Neural cell (in vitro differentiated cells): Measurements from ENCODE around the gene TMEM201. TPM values are rescaled to one million over a fixed set of nuclear protein-coding genes. Genes with fewer than 3 reads are reported as not detected.
A peak's percentile ranks its signal among the peaks of the same experiment; 100 is the strongest.

Source experiments
- H2AFZ ChIP-seq: fragments of 200-600, 300-800 bp; sonication (generic), shearing (Covaris generic); 2 replicates; pipeline ENCODE4 v1.6.0; 2014; ENCODE audit warnings: low read depth, mild to moderate bottlenecking, antibody characterized with exemption, low read length, moderate library complexity
- H3F3A ChIP-seq: fragments of 200-600 bp; shearing (Covaris generic); 2 replicates; pipeline ENCODE4 v1.6.1; 2016; ENCODE audit warnings: mild to moderate bottlenecking, moderate library complexity, mixed read lengths, antibody characterized with exemption, low read length; ENCODE audit not compliant: insufficient read depth, poor library complexity, severe bottlenecking
- H3K27ac ChIP-seq: fragments of 200-600, 300-800 bp; sonication (generic), shearing (Covaris generic); 2 replicates; pipeline ENCODE4 v1.5.1; 2014; ENCODE audit warnings: mild to moderate bottlenecking, low read length, moderate library complexity
- H3K27me3 ChIP-seq: fragments of 300-800, 200-600 bp; sonication (generic), shearing (Covaris generic); 2 replicates; pipeline ENCODE4 v1.6.0; 2014; ENCODE audit warnings: mild to moderate bottlenecking, low read depth, low read length, moderate library complexity; ENCODE audit not compliant: insufficient read depth
- H3K36me3 ChIP-seq: fragments of 300-800, 200-600 bp; sonication (generic), shearing (Covaris generic); 2 replicates; pipeline ENCODE4 v1.5.1; 2014; ENCODE audit warnings: mild to moderate bottlenecking, antibody characterized with exemption, low read length, moderate library complexity; ENCODE audit not compliant: insufficient read depth
- H3K4me2 ChIP-seq: fragments of 300-800, 200-600 bp; sonication (generic), shearing (Covaris generic); 2 replicates; pipeline ENCODE4 v1.6.0; 2014; ENCODE audit warnings: mild to moderate bottlenecking, low read length
- H3K4me3 ChIP-seq: fragments of 300-800, 200-600 bp; sonication (generic), shearing (Covaris generic); 2 replicates; pipeline ENCODE4 v1.5.1; 2014; ENCODE audit warnings: mild to moderate bottlenecking, low read length, moderate library complexity
- H3K79me2 ChIP-seq: fragments of 200-600 bp; shearing (Covaris generic); replicated peaks from 2 replicates; pipeline ENCODE4 v1.6.0; 2014; ENCODE audit warnings: mild to moderate bottlenecking, low read length, moderate library complexity; ENCODE audit not compliant: insufficient read depth
- H3K9ac ChIP-seq: fragments of 300-800, 200-600 bp; sonication (generic), shearing (Covaris generic); 2 replicates; pipeline ENCODE4 v1.6.1; 2016; ENCODE audit warnings: mild to moderate bottlenecking, low read length, mixed read lengths
- H3K9me2 ChIP-seq: fragments of 200-600 bp; shearing (Covaris generic); 2 replicates; pipeline ENCODE4 v1.6.1; 2016; ENCODE audit warnings: mild to moderate bottlenecking, low read length, mixed read lengths; ENCODE audit not compliant: insufficient read depth
- H3K9me3 ChIP-seq: fragments of 200-600, 300-800 bp; sonication (generic), shearing (Covaris generic); 2 replicates; pipeline ENCODE4 v1.6.1; 2016; ENCODE audit warnings: mild to moderate bottlenecking, mixed run types, low read length, moderate library complexity, mixed read lengths
- H4K20me1 ChIP-seq: fragments of 200-600 bp; shearing (Covaris generic); 2 replicates; pipeline ENCODE4 v1.6.1; 2016; ENCODE audit warnings: mild to moderate bottlenecking, mixed run types; ENCODE audit not compliant: insufficient read depth
- EP300 ChIP-seq: fragments of 450-650 bp; conservative IDR thresholded peaks from 2 replicates; pipeline ENCODE4 v1.6.1; 2014; ENCODE audit warnings: antibody characterized with exemption, mild to moderate bottlenecking, moderate library complexity; ENCODE audit not compliant: poor library complexity, severe bottlenecking
- EZH2 ChIP-seq: fragments of 200-600, 300-800 bp; shearing (Covaris generic), sonication (generic); IDR thresholded peaks from 2 replicates; pipeline ENCODE4 v1.6.1; 2014; ENCODE audit warnings: antibody characterized with exemption, low read length, borderline replicate concordance, mild to moderate bottlenecking; ENCODE audit not compliant: insufficient read depth, poor library complexity, severe bottlenecking
- MXI1 ChIP-seq: fragments of 450-650 bp; conservative IDR thresholded peaks from 2 replicates; pipeline ENCODE4 v1.6.1; 2014; ENCODE audit warnings: antibody characterized with exemption, mild to moderate bottlenecking; ENCODE audit not compliant: poor library complexity, severe bottlenecking
- POLR2AphosphoS5 ChIP-seq: IDR thresholded peaks from 2 replicates; pipeline ENCODE4 v1.6.1; 2012
- RAD21 ChIP-seq: fragments of 450-650 bp; conservative IDR thresholded peaks from 2 replicates; pipeline ENCODE4 v1.6.1; 2014; ENCODE audit warnings: antibody characterized with exemption, mild to moderate bottlenecking, moderate library complexity
- SMC3 ChIP-seq: fragments of 450-650 bp; conservative IDR thresholded peaks from 2 replicates; pipeline ENCODE4 v1.6.1; 2014; ENCODE audit warnings: antibody characterized with exemption, mild to moderate bottlenecking, moderate library complexity; ENCODE audit not compliant: poor library complexity
- TAF1 ChIP-seq: IDR thresholded peaks from 2 replicates; pipeline ENCODE4 v1.6.1; 2012; ENCODE audit warnings: low read depth
- polyA plus RNA-seq: library from polyadenylated mRNA; depleted of rRNA; stranded (reverse); fragments of >200 nt; gene quantifications from 2 replicates; pipeline ENCODE4 v1.2.3, GENCODE V29; 2014
- TF ChIP-seq, protein P1 (sequence below): IDR thresholded peaks from 2 replicates; pipeline ENCODE4 v1.6.1; 2012; ENCODE audit warnings: borderline replicate concordance
- TF ChIP-seq, protein P2 (sequence below): fragments of 450-650 bp; IDR thresholded peaks from 2 replicates; pipeline ENCODE4 v1.5.1; 2014; ENCODE audit warnings: antibody characterized with exemption, mild to moderate bottlenecking, moderate library complexity; ENCODE audit not compliant: poor library complexity, severe bottlenecking

TMEM201 gene
- polyA plus RNA-seq, 1 donor from 2014 or later = 7.3 TPM

DNA sequence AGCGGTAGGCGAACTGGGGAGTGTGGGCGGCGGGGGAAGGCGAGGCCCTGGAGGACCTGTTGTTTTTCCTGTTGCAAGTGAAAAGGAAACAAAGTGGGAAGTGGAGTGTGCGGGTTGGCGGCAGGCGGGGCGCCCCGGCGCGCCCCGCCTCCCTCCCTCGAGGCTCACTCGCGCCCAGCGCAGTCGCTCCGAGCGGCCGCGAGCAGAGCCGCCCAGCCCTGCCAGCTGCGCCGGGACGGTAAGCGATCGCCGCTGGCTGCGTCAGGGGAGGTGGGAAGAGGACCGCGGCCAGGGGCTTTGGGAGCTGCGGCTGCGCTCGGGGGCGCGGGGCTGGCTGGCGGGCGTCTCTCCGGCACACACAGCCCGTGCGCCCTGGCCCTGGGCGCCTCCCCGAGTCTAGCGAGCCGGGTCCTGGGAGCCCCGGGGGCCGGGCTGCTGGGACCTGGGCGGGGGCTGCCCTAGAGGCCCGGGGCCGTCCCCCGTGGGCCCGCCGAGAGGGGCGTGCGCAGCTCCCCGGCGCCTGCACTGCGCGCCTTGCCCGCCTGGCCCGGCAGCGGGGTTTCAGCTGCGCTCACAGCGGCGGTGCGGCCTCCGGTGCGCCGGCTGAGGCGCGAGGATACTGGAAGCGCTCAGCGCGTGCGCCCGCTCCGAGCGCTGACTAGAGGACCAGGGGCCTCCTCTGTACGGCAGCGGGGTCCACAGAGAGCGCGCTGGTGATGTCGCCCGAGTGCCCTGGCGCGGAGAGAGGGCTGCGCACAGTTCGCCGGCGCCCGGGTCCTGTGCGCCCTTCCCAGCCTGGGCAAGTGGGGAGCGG is 63.1 kb downstream of the TMEM201 start, which contains the start of gene PIK3CD:
Gene PIK3CD, plus strand, starts transcription at position 167 of the 814 bp plus-strand sequence. CDS start 58,725 bp downstream, outside the sequence.
- no peaks in the 10 kb centered on the region for H4K20me1 ChIP-seq
- H3K27ac ChIP-seq = no peak within 1 kb of the TSS
- peak within 1 kb of the TSS; percentile 23 for H3K4me2 ChIP-seq
- H2AFZ ChIP-seq = peak within 1 kb of the TSS; percentile 60
- H3K9ac ChIP-seq = peak within 1 kb of the TSS; percentile 51
- H3K9me2 ChIP-seq = no peaks in the 10 kb centered on the region
- H3K9me3 ChIP-seq = no peaks in the 10 kb centered on the region
- TF ChIP-seq EZH2 = no peak
- TF ChIP-seq, protein P1, sequence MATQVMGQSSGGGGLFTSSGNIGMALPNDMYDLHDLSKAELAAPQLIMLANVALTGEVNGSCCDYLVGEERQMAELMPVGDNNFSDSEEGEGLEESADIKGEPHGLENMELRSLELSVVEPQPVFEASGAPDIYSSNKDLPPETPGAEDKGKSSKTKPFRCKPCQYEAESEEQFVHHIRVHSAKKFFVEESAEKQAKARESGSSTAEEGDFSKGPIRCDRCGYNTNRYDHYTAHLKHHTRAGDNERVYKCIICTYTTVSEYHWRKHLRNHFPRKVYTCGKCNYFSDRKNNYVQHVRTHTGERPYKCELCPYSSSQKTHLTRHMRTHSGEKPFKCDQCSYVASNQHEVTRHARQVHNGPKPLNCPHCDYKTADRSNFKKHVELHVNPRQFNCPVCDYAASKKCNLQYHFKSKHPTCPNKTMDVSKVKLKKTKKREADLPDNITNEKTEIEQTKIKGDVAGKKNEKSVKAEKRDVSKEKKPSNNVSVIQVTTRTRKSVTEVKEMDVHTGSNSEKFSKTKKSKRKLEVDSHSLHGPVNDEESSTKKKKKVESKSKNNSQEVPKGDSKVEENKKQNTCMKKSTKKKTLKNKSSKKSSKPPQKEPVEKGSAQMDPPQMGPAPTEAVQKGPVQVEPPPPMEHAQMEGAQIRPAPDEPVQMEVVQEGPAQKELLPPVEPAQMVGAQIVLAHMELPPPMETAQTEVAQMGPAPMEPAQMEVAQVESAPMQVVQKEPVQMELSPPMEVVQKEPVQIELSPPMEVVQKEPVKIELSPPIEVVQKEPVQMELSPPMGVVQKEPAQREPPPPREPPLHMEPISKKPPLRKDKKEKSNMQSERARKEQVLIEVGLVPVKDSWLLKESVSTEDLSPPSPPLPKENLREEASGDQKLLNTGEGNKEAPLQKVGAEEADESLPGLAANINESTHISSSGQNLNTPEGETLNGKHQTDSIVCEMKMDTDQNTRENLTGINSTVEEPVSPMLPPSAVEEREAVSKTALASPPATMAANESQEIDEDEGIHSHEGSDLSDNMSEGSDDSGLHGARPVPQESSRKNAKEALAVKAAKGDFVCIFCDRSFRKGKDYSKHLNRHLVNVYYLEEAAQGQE = no peak
- TF ChIP-seq RAD21 = peak; percentile 33
- TF ChIP-seq POLR2AphosphoS5 = peak; percentile 45
- peak; percentile 66 for TF ChIP-seq MXI1
- TF ChIP-seq SMC3 = no peak
- TF ChIP-seq, protein P2, sequence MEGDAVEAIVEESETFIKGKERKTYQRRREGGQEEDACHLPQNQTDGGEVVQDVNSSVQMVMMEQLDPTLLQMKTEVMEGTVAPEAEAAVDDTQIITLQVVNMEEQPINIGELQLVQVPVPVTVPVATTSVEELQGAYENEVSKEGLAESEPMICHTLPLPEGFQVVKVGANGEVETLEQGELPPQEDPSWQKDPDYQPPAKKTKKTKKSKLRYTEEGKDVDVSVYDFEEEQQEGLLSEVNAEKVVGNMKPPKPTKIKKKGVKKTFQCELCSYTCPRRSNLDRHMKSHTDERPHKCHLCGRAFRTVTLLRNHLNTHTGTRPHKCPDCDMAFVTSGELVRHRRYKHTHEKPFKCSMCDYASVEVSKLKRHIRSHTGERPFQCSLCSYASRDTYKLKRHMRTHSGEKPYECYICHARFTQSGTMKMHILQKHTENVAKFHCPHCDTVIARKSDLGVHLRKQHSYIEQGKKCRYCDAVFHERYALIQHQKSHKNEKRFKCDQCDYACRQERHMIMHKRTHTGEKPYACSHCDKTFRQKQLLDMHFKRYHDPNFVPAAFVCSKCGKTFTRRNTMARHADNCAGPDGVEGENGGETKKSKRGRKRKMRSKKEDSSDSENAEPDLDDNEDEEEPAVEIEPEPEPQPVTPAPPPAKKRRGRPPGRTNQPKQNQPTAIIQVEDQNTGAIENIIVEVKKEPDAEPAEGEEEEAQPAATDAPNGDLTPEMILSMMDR = peak; percentile 55
- peaks cover 3% of the 10 kb centered on the region for H3F3A ChIP-seq
- peaks cover 35% of the 10 kb centered on the region for H3K27me3 ChIP-seq
- H3K4me3 ChIP-seq = peak within 1 kb of the TSS; percentile 86
- no peaks in the 10 kb centered on the region for H3K36me3 ChIP-seq
- no peaks in the 10 kb centered on the region for H3K79me2 ChIP-seq

DNA sequence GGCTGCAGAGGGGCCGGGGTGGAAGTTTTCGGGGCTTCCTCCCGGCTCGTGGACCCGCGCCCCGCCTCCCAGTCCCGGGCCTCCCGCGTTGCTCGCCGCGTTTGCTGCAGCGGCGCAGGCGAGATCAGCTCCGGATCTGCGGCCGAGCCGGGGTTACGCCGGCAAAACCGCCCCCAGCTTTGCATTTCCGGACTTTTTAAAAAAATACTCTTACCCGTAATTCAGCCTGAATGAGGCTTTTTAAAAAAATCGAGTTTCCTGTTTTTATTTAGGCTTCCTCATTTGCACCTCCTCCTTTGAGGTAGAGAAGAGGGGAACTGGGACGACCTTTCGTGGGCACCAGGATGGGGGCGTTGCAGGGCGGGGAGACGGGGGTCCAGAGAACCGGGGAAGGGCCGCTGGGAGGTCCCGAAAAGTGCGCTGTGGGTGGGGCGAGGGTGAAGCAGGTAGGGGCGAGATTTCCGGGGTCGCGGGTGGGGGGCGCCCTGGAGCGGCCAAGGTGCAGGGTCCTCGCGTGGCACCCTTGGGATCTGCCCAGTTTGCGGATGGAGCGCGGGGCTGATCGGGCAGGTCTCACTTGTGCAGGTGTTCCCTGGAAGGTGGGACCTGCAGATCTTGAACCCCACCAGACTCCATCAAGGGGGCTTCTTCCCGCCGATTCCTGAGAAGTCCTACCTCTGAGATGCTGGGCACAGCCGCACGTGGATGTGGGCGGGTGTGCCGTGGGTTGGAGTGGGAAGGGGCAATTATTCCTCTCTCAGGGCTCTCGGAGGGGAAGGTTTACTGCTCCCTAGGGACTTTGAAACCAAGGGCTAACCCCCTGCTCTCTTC is 63.9 kb downstream of the TMEM201 start:
- TF ChIP-seq MXI1 (no peak), POLR2AphosphoS5 (no peak), EP300 (no peak), RAD21 (no peak), TAF1 (no peak), SMC3 (no peak)
- peak overlapping the region; percentile 60 for H2AFZ ChIP-seq

More for the DNA sequence above, 63.9 kb downstream of the TMEM201 start:
- Histone ChIP-seq H3K27me3 (peaks cover 35% of the 10 kb centered on the region), H3K4me2 (peak overlapping the region; percentile 23), H3K9me2 (no peaks in the 10 kb centered on the region), H3K79me2 (no peaks in the 10 kb centered on the region), H3K4me3 (peak overlapping the region; percentile 86), H3K9ac (peak overlapping the region; percentile 51), H3K27ac (no peak overlapping the region), H3K36me3 (no peaks in the 10 kb centered on the region), H3F3A (peaks cover 3% of the 10 kb centered on the region), H3K9me3 (no peaks in the 10 kb centered on the region), H4K20me1 (no peaks in the 10 kb centered on the region)
